ENCODE data around the gene RAPGEFL1.
A peak's percentile ranks its signal among the peaks of the same experiment; 100 is the strongest.
"Not testable (repeated sequence)": the region's sequence is repeated elsewhere in the genome, so short reads cannot be mapped to it uniquely, and the experiment has no call there.

RAPGEFL1 gene

GRCh38 chr17:40174514-40174913 is 2.8 kb upstream of the RAPGEFL1 start:
- DNase-seq: no peak

GRCh38 chr17:40175928-40176753 is 1.1 kb upstream of the RAPGEFL1 start:
- peak in 1 of 2 experiments; percentile 25 for DNase-seq

GRCh38 chr17:40176754-40177110 is 538 bp upstream of the RAPGEFL1 start:
- no peak for DNase-seq

GRCh38 chr17:40178021-40178601 is 841 bp downstream of the RAPGEFL1 start:
- DNase-seq: no peak

- no peak for DNase-seq
These were observed 1.4 kb downstream of the RAPGEFL1 start for GRCh38 chr17:40178660-40179059.

GRCh38 chr17:40179923-40180659 is 2.8 kb downstream of the RAPGEFL1 start:
- no peak for DNase-seq

- no peak for DNase-seq
These were observed 3.4 kb downstream of the RAPGEFL1 start for GRCh38 chr17:40180694-40181093.

GRCh38 chr17:40181205-40181604 is 3.9 kb downstream of the RAPGEFL1 start:
- DNase-seq: no peak

- DNase-seq: no peak
These were observed 5.3 kb downstream of the RAPGEFL1 start for GRCh38 chr17:40182606-40183005.

GRCh38 chr17:40187238-40187637 is 10.0 kb downstream of the RAPGEFL1 start:
- no peak for DNase-seq

- no peak for DNase-seq
These were observed 11.4 kb downstream of the RAPGEFL1 start for GRCh38 chr17:40188694-40189093.

GRCh38 chr17:40190197-40191021 is 13.1 kb downstream of the RAPGEFL1 start:
- DNase-seq: no peak

GRCh38 chr17:40191237-40192208 is 14.3 kb downstream of the RAPGEFL1 start:
- peak in 1 of 2 experiments; percentile 52 for DNase-seq

GRCh38 chr17:40192961-40193360 is 15.7 kb downstream of the RAPGEFL1 start:
- no peak for DNase-seq

GRCh38 chr17:40194821-40195220 is 17.6 kb downstream of the RAPGEFL1 start:
- no peak for DNase-seq

GRCh38 chr17:40197550-40197949 is 20.3 kb downstream of the RAPGEFL1 start:
- DNase-seq: no peak

GRCh38 chr17:40197965-40198456 is 20.7 kb downstream of the RAPGEFL1 start:
- peak in 1 of 2 experiments; percentile 47 for DNase-seq

GRCh38 chr17:40198576-40198975 is 21.3 kb downstream of the RAPGEFL1 start:
- DNase-seq: no peak

GRCh38 chr17:40203131-40203530 is 25.9 kb downstream of the RAPGEFL1 start:
- DNase-seq: no peak

GRCh38 chr17:40206193-40206592 is 28.9 kb downstream of the RAPGEFL1 start:
- not testable (repeated sequence) for DNase-seq

GRCh38 chr17:40209404-40210093 is 32.3 kb downstream of the RAPGEFL1 start:
- DNase-seq: no peak

Measured in NCI-H524 (cell line).